HG03457 (cell line): Measurements from ENCODE around the gene ETV1.

Experiments used
- ATAC-seq: cut with Tn5 transposase; IDR thresholded peaks from one replicate; pipeline ENCODE4 v1.9.1; 2021; ENCODE audit warnings: moderate number of reproducible peaks; ENCODE audit not compliant: unreplicated experiment

ETV1 gene

DNA sequence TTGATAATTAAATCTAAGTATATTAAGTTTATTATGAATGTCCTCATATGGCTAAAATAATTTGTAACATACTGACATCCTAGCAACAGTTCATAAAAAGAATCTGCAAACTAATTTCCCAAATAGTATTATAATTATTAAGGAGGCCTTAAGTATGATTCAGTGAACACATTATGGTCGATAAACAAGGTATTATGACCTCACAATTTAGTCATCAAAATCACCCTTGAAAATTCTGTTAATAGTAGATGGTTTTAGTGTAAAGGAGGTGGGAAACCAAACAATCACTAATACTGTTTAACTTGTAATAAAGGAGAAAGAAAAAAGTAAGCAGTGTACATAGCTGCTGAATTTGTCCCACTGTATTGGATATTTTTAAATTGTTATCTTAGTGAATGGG, 2.1 kb downstream of the ETV1 start:
- no peak for ATAC-seq

DNA sequence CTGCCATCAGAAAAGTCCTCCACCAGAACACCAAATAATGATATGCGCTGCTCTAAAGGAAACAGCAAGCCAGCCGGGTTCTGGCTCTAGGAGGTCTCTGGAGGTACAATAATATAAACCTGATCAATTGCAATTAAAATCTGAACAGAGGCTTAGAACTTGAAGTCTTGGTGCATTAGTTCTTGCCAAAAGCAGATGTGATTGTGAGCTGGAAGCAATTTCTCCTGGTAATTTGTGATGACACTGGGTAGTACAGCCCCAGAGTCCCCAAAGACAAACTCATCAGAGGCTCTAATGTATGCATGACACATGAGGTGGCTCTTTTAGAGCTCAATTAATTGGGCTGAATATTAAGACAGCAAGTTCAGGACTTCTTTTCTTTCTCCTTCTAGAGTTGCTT, 3.3 kb downstream of the ETV1 start:
- ATAC-seq, result no peak

DNA sequence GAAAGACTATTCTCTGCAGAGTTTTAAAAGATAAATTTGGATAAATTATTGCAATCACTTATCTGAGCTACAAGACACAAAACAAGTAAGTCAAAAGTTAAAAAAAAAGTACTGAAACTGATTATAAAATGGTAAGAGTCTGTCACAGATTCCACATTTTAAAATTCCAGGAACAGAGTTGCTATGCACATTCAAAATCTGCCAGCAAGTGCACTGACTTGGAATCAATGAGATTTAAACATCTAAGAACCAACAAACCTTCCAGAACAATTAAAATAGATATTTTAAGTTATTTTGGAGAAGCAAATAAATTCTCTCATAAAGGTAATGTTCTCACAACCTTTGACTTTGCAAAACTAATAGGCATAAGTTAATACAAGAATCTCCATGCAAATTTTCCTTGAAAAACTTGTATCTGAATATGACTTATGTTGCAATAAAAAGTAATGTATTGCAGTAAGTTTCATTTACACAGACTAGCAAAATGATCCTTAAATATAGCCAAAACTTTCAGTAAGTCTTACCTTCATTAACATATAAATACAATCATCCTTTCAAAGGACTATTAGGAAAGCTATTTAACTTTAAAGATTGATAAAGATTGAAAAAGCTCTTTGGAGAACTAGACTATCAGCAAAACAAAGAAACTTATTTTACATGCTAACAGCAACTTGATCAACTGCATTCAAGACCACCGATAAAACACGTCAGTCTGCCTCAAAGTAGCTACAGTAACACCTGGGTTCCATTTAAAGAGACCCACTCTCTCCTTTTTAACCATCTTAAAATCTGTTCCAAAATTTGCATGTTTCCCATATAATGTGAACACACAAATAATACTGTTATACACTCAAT, 4.4 kb downstream of the ETV1 start:
- ATAC-seq, result no peak

DNA sequence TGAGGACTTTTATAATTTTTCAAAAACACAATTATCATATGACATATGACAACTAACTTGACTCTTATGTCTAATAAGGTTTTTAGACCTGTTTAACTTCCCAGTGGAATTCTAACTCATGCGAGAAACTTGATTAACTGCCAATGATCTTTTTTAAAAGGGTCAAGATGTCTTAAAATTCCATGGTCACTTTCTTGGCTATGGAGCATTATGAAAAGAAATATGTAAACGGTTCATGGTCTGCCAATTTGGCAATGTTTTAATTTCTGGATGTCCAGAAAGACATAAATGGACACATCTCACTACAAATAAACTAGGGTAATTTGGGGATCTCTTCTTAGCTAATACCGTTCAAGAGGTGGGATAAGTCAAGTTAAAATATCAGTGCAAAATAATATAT, 5.4 kb downstream of the ETV1 start:
- no peak for ATAC-seq

DNA sequence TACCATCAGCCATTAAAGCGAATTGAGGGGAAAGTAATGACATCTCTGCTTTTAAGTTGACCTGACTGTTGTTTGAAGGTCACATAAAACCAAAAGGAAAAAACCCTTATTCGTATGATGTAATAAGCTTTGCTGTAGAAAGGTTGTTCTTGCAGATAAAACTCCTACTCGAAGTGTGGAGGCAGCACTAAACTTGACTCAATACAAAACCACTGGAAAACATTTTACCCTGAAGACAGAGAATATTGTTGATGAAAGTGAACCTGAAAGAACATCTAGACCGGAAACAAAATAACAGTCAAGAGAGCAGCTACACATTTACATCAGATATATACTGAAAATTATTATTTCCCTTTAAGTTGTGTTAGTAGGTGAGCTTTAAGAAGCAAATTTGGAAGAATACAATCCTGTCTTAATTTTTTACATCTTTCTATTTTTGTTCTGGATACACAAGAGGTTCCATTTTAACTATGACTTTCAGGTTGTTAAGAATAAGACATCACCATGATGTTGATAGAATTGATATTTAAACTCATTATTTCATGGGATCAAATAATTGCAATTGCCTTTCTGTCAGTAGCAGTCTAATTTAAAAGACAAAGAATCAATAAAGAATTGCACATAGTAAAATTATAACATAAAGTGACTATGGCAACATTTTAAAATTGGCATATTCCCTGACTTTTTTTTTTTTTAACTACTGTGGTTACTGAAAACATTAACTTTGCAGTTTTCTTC, 6.4 kb downstream of the ETV1 start:
- no peak for ATAC-seq

DNA sequence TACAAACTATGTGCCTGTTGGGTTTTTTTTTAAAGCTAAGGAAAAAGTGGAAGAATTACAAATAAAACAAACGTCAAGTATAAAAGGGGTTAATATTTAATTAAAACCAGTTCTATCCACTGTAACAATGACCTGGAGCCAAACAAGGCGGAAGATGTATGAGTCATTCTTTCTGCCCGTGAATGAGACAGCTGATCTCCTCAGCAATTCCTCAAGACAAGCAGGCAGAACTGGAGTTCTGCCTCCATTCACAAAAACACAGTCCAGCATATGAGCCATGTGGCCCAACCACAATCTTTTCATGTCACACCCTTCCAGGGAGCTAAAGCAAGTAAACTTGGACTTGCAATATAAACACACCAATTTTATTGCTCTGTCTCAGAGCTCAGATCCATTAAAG, 8.4 kb downstream of the ETV1 start:
- no peak for ATAC-seq

DNA sequence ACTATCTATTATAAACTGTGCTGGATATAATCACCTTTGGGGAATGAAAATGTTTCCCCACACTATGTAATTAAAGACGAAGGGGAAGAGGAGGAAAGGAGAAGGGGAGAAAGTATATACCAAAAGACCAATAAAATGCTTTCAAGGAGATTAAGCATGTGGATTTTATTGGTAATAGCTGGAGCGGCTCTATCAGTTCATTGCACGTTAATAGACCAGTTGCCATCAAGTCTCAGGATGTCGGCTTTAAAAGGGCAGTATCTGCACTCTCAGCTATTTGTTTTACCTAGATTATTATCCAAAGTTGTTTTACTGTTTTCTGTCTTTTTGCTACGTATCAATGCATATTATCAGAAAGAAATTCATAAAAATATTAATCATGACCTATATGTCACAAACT, 9.0 kb downstream of the ETV1 start:
- ATAC-seq, result no peak

DNA sequence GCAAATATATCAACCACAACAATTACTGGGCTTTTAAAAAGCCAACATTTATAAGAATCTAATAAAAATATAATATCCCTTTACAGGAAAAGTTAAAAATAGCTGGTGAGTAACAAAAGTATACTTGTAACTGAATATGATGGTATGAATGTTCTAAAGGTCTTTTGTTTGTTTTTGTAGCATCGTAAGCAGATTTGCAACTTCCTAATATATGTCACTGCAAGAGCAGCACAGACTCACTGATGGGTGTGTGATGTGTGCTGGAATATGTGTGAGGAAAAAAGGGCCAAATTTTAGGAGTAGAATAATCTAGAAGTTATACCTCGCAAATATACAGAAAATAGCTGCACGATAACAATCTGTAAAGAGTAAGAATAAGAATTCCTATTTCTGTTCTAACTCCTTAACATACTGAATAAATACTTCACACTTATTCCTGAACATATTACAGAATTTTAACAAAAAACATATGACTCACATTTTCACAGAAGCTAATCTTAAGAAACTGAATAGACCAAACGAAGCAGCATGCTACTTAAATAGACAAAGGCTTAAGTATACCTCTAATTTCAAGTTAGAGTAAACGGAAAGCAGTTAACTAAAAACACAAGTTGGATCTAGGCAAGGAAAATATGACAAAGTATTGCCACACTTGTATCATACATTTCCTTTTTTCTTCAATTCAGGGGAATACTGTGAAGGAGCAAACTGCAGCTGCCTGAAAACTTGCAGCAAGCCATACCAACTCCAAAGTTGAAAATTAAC, 9.6 kb downstream of the ETV1 start:
- ATAC-seq, result no peak

DNA sequence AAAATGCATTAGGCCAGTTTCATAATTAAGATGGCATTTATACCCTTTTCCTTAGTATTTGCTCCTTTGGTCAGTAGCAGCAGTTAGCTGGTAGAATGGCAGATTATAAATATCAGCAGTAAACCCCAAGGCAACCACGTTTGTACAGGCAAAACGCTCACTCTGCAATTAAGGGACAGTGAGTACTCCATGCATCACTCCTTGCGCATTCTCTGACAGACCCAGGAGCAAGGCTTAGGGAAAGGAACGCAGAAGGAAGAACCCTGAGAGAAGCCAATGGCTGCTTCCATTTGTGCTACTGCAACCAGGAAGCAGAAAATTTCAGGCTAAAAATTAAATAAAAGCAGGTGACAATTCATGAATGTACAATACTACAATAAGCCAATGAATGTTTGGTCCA, 12.9 kb downstream of the ETV1 start:
- ATAC-seq, result no peak

DNA sequence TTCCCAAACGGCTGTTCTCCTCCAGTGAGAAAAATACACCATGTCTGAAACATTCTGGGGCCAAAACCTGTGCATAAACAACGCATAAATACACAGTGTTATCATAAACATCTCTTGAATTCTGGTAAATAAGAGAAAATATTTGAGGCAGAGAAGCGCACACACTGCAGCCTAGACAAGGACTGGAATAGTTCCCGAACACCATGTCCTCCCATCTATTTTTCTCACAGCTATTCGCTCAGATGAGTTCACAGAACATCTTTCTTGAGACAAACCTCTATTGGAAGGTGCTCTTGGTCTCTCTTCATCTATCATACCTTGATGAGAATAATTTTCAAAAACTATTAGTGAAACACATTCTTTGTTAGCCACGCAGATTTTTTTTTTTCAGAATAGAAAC, 24.4 kb downstream of the ETV1 start:
- ATAC-seq, result no peak

DNA sequence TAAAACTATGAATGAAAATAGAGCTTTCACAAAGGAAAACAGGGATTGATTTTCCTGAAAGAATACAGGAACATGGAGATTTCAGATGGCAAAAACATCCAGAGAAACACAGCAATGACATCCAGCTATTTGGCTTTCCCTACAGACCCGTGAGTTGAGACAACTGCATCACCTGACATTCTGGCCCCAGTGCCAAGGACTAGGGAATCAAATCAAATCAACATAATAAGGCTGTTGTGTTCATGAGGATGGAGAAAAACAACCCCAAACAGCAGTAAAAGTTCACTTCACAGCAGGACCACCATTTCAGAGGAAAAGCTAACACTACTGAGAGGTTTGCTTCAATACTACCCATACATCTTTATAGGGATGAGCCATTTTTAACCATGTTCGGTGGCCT, 25.5 kb downstream of the ETV1 start:
- no peak for ATAC-seq

DNA sequence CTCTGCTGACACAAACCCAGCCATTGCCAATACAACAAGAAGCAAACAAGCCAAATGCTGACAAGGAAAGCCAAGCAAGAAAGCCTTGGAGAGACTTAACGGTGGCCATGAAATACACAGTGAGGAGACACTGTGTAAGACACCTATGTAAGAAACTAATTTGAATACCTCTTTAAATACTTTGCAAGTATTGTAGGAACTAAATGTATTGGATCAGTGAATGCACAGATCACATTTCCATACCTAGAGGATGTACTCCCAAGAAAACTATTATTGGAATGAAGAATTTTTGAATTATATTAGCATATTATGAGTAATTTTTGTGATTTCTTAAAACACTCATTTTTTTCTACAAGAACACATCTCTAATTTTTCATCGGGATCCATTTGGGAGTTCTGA, 34.0 kb downstream of the ETV1 start:
- no peak for ATAC-seq

DNA sequence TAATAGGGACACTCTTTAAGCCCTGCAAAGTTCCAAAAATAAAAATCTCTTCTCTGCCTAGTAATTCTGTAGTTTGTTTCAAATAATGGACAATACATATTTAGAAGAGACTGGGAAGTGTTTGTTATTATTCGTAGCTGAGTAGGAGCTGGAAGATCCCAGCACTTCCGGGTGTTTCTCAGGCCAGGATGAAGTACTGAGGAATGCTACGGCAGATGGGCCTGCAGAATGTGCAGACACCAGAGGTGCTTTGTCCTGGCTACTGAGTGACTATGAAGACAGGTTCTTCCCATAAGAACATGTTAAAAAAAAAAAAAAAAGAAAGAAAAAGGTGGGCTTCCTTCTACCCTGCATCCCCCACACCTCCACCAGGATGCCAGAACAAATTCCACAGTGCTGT, 36.1 kb downstream of the ETV1 start:
- ATAC-seq, result no peak

DNA sequence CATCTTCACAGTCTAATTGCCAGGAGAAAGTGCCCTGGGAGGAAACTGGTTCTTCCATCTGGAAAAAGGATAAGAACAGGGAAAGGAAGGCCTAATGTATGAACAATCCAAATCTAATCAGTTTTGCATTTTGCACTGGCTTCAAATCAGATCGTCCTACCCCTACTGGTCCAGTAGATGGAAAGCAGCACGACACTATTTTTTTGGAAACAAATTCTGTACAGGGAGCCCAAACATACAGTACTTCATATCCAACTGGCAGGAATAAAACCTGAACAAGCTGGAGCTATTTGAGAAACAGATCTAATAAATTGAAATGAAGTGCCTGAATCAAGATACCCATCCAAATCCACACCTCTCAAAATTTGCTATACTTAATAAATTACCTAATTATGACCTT, 36.5 kb downstream of the ETV1 start:
- ATAC-seq, result no peak

DNA sequence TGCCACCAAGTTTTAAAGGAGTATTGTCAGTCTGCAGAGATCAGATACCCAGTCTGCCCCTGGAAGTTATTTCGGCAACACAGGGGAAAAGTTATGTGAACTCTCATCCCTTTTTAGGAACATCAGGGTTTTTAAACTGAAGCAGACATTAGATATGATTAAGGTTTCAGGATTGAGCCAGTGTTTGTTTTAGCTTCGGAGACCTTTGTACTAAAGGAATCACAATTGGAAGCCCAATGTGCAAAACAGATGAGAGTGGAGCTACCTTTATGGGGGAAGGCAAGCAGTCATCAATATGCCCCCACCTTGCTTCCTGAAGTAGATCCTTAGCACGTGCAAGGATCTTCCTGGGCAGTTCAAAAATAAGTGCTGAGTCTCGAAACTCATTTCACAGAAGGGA, 39.5 kb downstream of the ETV1 start:
- no peak for ATAC-seq

DNA sequence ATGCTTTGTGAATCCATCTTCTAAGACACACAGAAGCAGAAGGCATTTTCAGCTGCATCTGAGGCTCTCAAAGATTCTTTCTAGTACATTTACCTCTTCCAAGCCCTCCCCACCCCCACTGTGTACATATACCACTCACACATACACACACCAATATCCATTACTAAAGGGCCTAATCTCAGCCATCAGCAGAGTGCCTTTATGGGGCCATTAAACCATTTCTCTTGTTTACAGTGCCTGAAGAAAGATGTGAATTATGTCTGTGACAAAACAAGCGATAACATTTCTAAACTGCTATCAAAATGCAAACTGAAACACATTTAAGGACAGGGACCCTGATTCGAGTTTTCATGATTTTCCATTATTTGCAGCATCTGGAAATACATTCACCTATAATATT, 40.0 kb downstream of the ETV1 start:
- ATAC-seq, result no peak

DNA sequence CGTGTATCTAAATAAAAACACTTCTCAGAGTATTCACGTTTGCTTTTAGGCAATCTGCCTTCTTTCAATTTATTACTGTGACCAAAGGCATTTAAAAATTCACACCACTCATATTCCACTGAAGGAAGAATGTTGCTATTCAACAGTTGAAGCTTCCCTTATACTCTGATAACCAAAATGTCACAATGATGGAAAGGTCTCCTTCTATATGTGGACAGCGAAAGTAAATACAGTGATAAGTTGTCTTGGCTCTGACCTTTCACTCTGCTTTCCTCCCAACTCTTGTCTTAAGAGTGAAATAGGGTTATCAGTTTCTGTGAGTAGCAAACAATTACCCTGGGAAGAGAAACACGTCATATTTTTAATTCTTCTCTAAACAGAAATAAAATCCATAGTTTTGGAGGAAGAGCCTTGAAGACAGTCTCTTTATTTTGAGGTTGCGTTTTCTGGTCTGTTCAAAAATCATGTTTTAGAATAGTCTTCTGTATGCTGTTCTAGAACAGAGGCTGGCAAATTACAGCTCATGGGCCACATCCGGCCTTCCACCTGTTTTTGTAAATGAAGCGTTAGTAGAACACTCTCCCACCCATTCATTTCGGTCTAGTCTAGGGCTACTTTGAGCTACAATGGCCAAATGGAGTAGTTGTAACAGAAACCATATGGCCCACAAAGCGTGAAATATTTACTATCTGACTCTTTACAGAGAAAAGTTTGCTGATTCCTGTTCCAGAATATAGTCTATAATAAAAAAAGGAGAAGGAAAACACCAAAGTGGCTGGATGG, 41.3 kb downstream of the ETV1 start:
- no peak for ATAC-seq

DNA sequence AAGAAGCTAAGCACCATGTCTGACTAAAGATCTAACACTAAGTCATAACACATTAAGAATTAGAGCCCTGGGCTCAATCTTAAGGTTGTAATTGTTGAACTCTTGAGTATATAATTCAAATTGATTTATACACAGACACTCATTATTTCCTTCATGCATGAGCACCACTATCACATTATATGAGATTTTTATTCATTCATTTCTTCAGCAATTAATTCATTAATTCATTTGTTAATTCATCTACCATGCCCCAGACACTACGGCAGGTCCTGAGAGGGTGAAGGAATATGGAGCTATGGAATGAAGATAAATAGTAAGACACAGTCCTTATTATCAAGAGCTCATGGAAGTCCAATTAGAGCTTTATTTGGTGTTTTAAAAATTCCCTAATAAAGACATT, 41.9 kb downstream of the ETV1 start:
- no peak for ATAC-seq

DNA sequence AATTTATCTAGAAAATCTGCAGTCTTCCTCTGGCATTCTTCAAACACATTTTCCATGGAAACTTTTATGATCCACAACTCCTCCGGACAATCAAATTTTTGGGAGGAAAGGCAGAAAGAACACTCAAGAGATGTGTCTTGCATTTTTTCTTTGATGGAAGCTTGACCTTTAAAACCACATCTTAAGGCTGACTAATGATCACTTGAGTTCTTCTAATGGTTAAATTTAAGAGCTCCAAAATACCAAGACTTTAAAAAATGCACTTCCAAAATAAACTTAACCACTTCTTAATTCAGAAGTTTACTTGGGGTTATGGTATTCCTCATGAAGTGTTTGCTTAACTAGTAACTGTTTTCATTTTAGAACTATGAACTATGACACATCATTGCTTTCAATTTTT, 43.3 kb downstream of the ETV1 start:
- ATAC-seq, result no peak

DNA sequence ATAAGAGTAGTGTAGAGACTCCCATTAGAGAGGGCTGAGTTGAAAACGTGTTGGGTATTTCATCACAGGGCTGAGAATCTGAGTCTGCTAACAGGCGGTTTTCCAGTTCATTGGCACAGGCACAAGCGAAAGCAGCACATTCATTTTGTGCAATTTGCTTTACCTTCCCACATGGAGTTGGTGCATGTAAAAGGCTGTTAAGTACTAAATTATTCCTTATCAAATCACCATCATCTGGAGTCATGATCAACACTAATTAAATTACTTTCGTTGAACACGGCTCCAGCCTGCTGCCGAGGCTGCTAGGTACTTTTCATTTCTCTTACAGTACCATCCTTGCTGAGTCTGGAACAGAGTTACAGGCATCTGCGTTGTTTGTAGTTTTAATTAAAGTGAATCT, 43.8 kb downstream of the ETV1 start:
- no peak for ATAC-seq

DNA sequence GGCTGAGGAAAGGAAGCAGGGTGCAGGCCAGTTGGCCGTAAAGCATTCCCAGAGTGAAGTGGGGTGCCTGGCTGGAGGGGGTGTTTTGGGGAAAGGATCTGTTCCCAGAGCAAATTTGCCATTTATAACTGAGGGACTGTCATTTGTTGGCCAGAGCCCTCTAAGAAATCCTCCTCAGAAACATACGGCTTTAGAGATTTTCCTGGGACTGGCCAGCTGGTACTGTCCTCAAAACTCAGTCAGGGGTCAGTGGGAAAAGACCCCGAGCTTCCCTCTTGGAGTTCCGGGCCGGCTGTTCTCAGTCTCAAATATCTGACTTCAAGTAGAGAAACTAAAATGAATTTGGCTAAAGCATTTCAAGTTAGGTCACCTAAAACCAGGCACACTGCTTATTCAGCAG, 55.9 kb downstream of the ETV1 start:
- no peak for ATAC-seq
